ENCODE data around the gene UROC1. TPM values are rescaled to one million over a fixed set of nuclear protein-coding genes. Genes with fewer than 3 reads are reported as not detected.

The UROC1 gene
- total and polyA plus RNA-seq, 12 donors: 0.01 TPM; not detected in 11

GRCh38 chr3:126447456-126448106 lies 70.0 kb downstream of the UROC1 start:
- WGBS, 2 donors: 84 to 90% methylated on average over 12 of the region's 12 CpGs
- H3K27ac ChIP-seq: no peak overlapping the region
- H3K4me1 ChIP-seq: peaks cover 0 to 11% (median 0%) of the 10 kb centered on the region in 9 donors
- H3K9me3 ChIP-seq: no peaks in the 10 kb centered on the region
- intact Hi-C loops (cut with DNase I): no loop called here
- DNase-seq (no peak), ATAC-seq (no peak)
- no peak for TF ChIP-seq CTCF (IDR thresholded peaks at IDR 0.05)
- peaks cover 0 to 72% (median 14%) of the 10 kb centered on the region in 9 donors for H3K36me3 ChIP-seq
- H3K4me3 ChIP-seq: no peak overlapping the region
- H3K27me3 ChIP-seq: no peaks in the 10 kb centered on the region

GRCh38 chr3:126446791-126447190 lies 70.8 kb downstream of the UROC1 start:
- WGBS, 2 donors: 78 to 91% methylated on average over 2 of the region's 2 CpGs

GRCh38 chr3:126446301-126446700 lies 71.3 kb downstream of the UROC1 start:
- intact Hi-C loops (cut with DNase I): no loop called here
- Histone ChIP-seq H3K27ac (no peak overlapping the region), H3K4me1 (peaks cover 0 to 24% (median 5%) of the 10 kb centered on the region in 9 donors), H3K9me3 (no peaks in the 10 kb centered on the region), H3K36me3 (peaks cover 0 to 67% (median 6%) of the 10 kb centered on the region in 9 donors), H3K27me3 (no peaks in the 10 kb centered on the region), H3K4me3 (no peak overlapping the region)
- 89 to 94% methylated on average over 8 of the region's 8 CpGs for WGBS, 2 donors
- TF ChIP-seq CTCF (IDR thresholded peaks at IDR 0.05): no peak
- no peak for DNase-seq
- ATAC-seq: no peak

More at GRCh38 chr3:126446791-126447190, 70.8 kb downstream of the UROC1 start:
- no peak for DNase-seq
- H3K27me3 ChIP-seq: no peaks in the 10 kb centered on the region
- no peaks in the 10 kb centered on the region for H3K9me3 ChIP-seq
- no peak overlapping the region for H3K27ac ChIP-seq
- no peak for TF ChIP-seq CTCF (IDR thresholded peaks at IDR 0.05)
- intact Hi-C loops (cut with DNase I): no loop called here
- ATAC-seq: no peak
- H3K4me1 ChIP-seq: peaks cover 0 to 19% (median 5%) of the 10 kb centered on the region in 9 donors
- H3K36me3 ChIP-seq: peaks cover 0 to 67% (median 11%) of the 10 kb centered on the region in 9 donors
- H3K4me3 ChIP-seq: no peak overlapping the region

- Histone ChIP-seq H3K9me3 (no peaks in the 10 kb centered on the region), H3K4me3 (no peak overlapping the region), H3K36me3 (peaks cover 0 to 65% (median 0%) of the 10 kb centered on the region in 9 donors), H3K27ac (no peak overlapping the region), H3K27me3 (no peaks in the 10 kb centered on the region), H3K4me1 (peaks cover 0 to 24% (median 5%) of the 10 kb centered on the region in 9 donors)
- DNase-seq: no peak
- intact Hi-C loops (cut with DNase I): no loop called here
- 59 to 61% methylated on average over 5 of the region's 5 CpGs for WGBS, 2 donors
- no peak for TF ChIP-seq CTCF (IDR thresholded peaks at IDR 0.05)
- ATAC-seq: peak in 4 of 8 donors; percentile 23 to 46 (median 34)
Observed at GRCh38 chr3:126445506-126445905, 72.1 kb downstream of the UROC1 start.
